Keratinocyte (primary cell): ENCODE results near the gene ARMC10. TPM values are rescaled to one million over a fixed set of nuclear protein-coding genes. Genes with fewer than 3 reads are reported as not detected.

ENCODE experiments used
- DNase-seq: peaks from one replicate; pipeline ENCODE4 v3.0.0-alpha.2; 2011; ENCODE audit warnings: low read depth, missing footprints, low spot score
- FAIRE-seq: peaks from 2 replicates; lab custom pipeline; 2011; peaks lifted over from hg19 to GRCh38; lab: Jason Lieb, UNC
- H2AFZ ChIP-seq: 2 replicates; pipeline ENCODE4 v1.6.0; 2012; ENCODE audit warnings: low read length, control low read depth, inconsistent platforms; ENCODE audit not compliant: control insufficient read depth
- H3K27ac ChIP-seq: 2 replicates; pipeline ENCODE4 v1.5.1; 2011; ENCODE audit warnings: low read length; ENCODE audit not compliant: control insufficient read depth, insufficient read depth
- H3K27me3 ChIP-seq: 3 replicates; pipeline ENCODE4 v1.6.0; 2011; ENCODE audit warnings: low read length; ENCODE audit not compliant: control insufficient read depth, insufficient read depth; ENCODE audit errors: extremely low read depth
- H3K36me3 ChIP-seq, 2 experiments: 2 replicates in 1 of 2; 3 replicates in 1 of 2; pipeline ENCODE4 v1.5.1; 2011; ENCODE audit warnings: low read length in 2 of 2, mild to moderate bottlenecking in 1 of 2; ENCODE audit not compliant: control insufficient read depth in 2 of 2, insufficient read depth in 2 of 2; ENCODE audit errors: extremely low read depth in 1 of 2
- H3K4me1 ChIP-seq: 3 replicates; pipeline ENCODE4 v1.5.1; 2011; ENCODE audit warnings: low read length; ENCODE audit not compliant: control insufficient read depth, insufficient read depth; ENCODE audit errors: extremely low read depth
- H3K4me2 ChIP-seq: 3 replicates; pipeline ENCODE4 v1.6.0; 2011; ENCODE audit warnings: low read depth, low read length; ENCODE audit not compliant: control insufficient read depth, insufficient read depth; ENCODE audit errors: extremely low read depth
- H3K4me3 ChIP-seq, 3 experiments: fragments of 200-600 bp in 1 of 3; sonication (generic) in 1 of 3; 2 replicates in 2 of 3; 3 replicates in 1 of 3; pipeline ENCODE4 v1.5.1; 2011 to 2016; ENCODE audit warnings: low read length in 3 of 3, mild to moderate bottlenecking in 3 of 3, control low read depth in 2 of 3, inconsistent platforms in 1 of 3, low read depth in 1 of 3, mixed read lengths in 1 of 3, mixed run types in 1 of 3, moderate library complexity in 1 of 3; ENCODE audit not compliant: control insufficient read depth in 2 of 3, insufficient read depth in 2 of 3; ENCODE audit errors: extremely low read depth in 1 of 3
- H3K79me2 ChIP-seq: 2 replicates; pipeline ENCODE4 v1.6.0; 2012; ENCODE audit warnings: low read length; ENCODE audit not compliant: control insufficient read depth, insufficient read depth
- H3K9ac ChIP-seq: 3 replicates; pipeline ENCODE4 v1.6.0; 2011; ENCODE audit warnings: low read length; ENCODE audit not compliant: control insufficient read depth, insufficient read depth; ENCODE audit errors: extremely low read depth
- H3K9me1 ChIP-seq: 3 replicates; pipeline ENCODE4 v1.6.0; 2011; ENCODE audit warnings: low read length; ENCODE audit not compliant: control insufficient read depth, insufficient read depth; ENCODE audit errors: extremely low read depth
- H3K9me3 ChIP-seq: 2 replicates; pipeline ENCODE4 v1.5.1; 2012; ENCODE audit warnings: low read depth, low read length; ENCODE audit not compliant: control insufficient read depth
- H4K20me1 ChIP-seq: 3 replicates; pipeline ENCODE4 v1.6.0; 2011; ENCODE audit warnings: low read length; ENCODE audit not compliant: control insufficient read depth, insufficient read depth; ENCODE audit errors: extremely low read depth
- EZH2 ChIP-seq: IDR thresholded peaks from one replicate; pipeline ENCODE4 v1.6.1; 2012; ENCODE audit warnings: inconsistent platforms, mild to moderate bottlenecking, low read length, moderate library complexity
- dilution Hi-C: fragments of 300-500 bp; cut with MboI; formaldehyde crosslinking; loops from one replicate; pipeline ENCODE4 v1.7.0; 2020; ENCODE audit warnings: low sequenced_read_pairs; ENCODE audit not compliant: extremely low pct_ligation_motif_present
- polyA plus RNA-seq, 5 experiments: library from polyadenylated mRNA; depleted of rRNA in 3 of 5; stranded (reverse) in 3 of 5; stranded (forward) in 1 of 5; unstranded in 1 of 5; fragments of >200 nt; gene quantifications; 1 replicate in 1 of 5; 2 replicates in 3 of 5; 3 replicates in 1 of 5; pipeline versions ENCODE4 v1.2.1 to v1.2.3, GENCODE V29; 2011 to 2012; ENCODE audit warnings: missing spikeins in 2 of 5, low read depth in 1 of 5, low replicate concordance in 1 of 5
- TF ChIP-seq, protein P1 (sequence below), 3 experiments: IDR thresholded peaks in 1 of 3; conservative IDR thresholded peaks in 1 of 3; optimal IDR thresholded peaks in 1 of 3; 2 replicates in 2 of 3; 3 replicates in 1 of 3; pipeline versions ENCODE3 to v1.5.1; 2011; ENCODE audit warnings: low read length in 3 of 3, mild to moderate bottlenecking in 3 of 3, moderate library complexity in 2 of 3, control low read depth in 1 of 3, inconsistent platforms in 1 of 3; ENCODE audit not compliant: insufficient read depth in 2 of 3; ENCODE audit errors: extremely low read depth in 1 of 3

ARMC10 gene
- polyA plus RNA-seq, 1 donor (not counting 4 experiments of a cell fraction or from before 2014, with no cell fraction given) = 47.1 TPM

DNA sequence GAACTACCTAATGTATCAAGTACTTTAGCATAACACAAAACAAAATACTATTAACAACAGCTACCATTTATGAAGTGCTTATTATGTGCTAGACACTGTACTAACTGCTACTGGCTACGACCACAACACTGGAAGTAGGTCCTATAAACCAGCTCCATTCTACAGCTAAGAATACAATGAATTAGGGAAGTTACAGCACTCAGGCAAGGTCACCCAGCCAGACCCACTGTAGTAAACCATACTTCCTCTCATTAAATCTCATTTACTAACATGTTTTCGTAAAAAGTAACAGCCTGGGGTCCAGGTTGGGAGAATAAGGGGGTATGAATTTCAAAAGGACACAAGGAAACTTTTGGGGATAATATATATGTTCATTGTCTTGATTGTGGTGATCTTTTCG lies 48.6 kb downstream of the ARMC10 start:
- H3K27ac ChIP-seq = no peak overlapping the region
- DNase-seq = no peak
- H2AFZ ChIP-seq = no peak overlapping the region
- H3K9ac ChIP-seq = no peak overlapping the region
- dilution Hi-C loops = no loop called here
- H3K36me3 ChIP-seq = peaks cover 0 to 2% of the 10 kb centered on the region in 2 experiments
- no peaks in the 10 kb centered on the region for H3K9me1 ChIP-seq
- FAIRE-seq = no peak
- H3K4me2 ChIP-seq = no peak overlapping the region
- H4K20me1 ChIP-seq = no peaks in the 10 kb centered on the region
- H3K79me2 ChIP-seq = no peaks in the 10 kb centered on the region
- no peak overlapping the region for H3K4me3 ChIP-seq
- H3K27me3 ChIP-seq = no peaks in the 10 kb centered on the region
- H3K4me1 ChIP-seq = no peaks in the 10 kb centered on the region
- TF ChIP-seq EZH2 = no peak
- TF ChIP-seq, protein P1, sequence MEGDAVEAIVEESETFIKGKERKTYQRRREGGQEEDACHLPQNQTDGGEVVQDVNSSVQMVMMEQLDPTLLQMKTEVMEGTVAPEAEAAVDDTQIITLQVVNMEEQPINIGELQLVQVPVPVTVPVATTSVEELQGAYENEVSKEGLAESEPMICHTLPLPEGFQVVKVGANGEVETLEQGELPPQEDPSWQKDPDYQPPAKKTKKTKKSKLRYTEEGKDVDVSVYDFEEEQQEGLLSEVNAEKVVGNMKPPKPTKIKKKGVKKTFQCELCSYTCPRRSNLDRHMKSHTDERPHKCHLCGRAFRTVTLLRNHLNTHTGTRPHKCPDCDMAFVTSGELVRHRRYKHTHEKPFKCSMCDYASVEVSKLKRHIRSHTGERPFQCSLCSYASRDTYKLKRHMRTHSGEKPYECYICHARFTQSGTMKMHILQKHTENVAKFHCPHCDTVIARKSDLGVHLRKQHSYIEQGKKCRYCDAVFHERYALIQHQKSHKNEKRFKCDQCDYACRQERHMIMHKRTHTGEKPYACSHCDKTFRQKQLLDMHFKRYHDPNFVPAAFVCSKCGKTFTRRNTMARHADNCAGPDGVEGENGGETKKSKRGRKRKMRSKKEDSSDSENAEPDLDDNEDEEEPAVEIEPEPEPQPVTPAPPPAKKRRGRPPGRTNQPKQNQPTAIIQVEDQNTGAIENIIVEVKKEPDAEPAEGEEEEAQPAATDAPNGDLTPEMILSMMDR (optimal IDR thresholded peaks at IDR 0.05 in 1 of 3, IDR thresholded peaks at IDR 0.05 in 1 of 3, conservative IDR thresholded peaks at IDR 0.05 in 1 of 3; ENCODE audit: extremely low read depth in 1 of 3, insufficient read depth in 2 of 3, low read length in 3 of 3) = no peak
- H3K9me3 ChIP-seq = no peaks in the 10 kb centered on the region

DNA sequence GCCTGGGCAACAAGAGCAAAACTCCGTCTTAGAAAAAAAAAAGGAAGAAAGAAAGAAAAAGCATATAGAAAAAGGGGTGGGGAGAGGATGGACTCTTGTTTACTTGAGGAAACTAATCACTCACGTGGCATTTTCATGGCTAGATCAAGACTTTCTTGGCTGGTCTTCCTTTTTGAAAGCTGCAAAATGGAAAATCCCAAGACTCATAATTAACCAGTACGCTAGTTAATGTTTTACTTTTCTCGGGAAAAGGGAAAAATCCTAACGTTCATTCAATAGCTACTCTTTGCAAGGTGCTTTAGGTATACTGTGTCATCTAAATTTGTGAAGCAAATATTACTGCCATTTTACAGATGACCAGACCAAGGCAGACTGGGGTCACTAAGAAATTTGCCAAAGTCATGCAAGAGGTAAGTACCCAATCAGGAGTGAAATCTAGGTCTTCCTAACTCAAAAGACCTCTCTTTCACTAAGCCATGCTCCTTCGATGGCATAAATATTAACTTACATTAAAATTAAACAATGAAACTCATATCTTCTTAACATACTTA lies 49.6 kb downstream of the ARMC10 start:
- FAIRE-seq = no peak
- TF ChIP-seq, protein P1 (optimal IDR thresholded peaks at IDR 0.05 in 1 of 3, IDR thresholded peaks at IDR 0.05 in 1 of 3, conservative IDR thresholded peaks at IDR 0.05 in 1 of 3; ENCODE audit: extremely low read depth in 1 of 3, insufficient read depth in 2 of 3, low read length in 3 of 3) = no peak
- no peak for TF ChIP-seq EZH2
- Histone ChIP-seq H4K20me1 (no peaks in the 10 kb centered on the region), H3K9me1 (no peaks in the 10 kb centered on the region), H3K4me1 (no peaks in the 10 kb centered on the region), H3K36me3 (peaks cover 0 to 2% of the 10 kb centered on the region in 2 experiments), H3K27me3 (no peaks in the 10 kb centered on the region), H3K79me2 (no peaks in the 10 kb centered on the region), H3K4me3 (no peak overlapping the region), H3K9ac (no peak overlapping the region), H2AFZ (no peak overlapping the region), H3K4me2 (no peak overlapping the region), H3K9me3 (no peaks in the 10 kb centered on the region), H3K27ac (no peak overlapping the region)
- no peak for DNase-seq
- dilution Hi-C loops = no loop called here
